ENCODE data around the gene ZNF771.
"Not testable (repeated sequence)": the region's sequence is repeated elsewhere in the genome, so short reads cannot be mapped to it uniquely, and the experiment has no call there.

Gene ZNF771

DNA sequence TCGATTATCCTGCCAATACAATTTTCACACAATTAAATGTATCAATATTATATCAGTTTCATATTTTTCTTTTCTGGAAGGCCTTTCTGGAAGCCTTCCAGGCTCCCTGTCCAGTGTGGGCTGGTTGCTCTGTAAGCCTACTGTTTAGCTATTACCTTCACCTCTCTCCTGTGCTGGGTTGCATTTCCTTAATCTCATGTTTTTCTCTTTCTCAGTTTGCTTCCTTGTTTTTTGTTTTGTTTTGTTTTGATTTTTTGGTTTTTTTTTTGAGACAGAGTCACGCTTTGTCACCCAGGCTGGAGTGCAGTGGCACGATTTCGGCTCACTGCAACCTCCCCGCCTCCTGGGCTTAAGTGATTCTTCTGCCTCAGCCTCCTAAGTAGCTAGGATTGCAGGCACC, 31.4 kb downstream of the ZNF771 start:
- no peak for DNase-seq

DNA sequence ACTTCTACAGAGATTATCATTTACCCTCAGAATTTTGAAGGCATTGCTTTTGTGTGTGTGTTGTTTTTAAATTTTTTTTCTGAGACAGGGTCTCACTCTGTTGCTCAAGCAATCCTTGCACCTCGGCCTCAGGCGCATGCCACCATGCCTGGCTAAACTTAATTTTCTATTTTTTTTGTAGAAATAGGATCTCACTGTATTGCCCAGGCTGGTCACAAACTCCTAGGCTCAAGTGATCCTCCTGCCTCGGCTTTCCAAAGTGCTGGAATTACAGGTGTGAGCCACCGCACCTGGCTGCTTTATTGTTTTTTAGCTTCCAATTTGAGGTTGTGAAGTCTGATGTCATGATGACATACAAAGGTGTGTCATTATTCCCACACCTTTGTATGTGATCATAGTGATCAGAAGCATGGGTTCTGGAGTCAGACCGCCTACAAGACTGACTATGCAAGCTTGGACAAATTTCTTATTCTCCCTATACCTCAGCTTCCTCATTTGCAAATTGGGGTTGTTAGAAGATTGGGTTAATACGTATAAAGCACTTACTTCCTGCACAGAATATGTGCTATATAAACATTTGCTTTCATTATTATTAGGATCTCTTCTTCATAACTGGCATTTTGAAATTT, 32.4 kb downstream of the ZNF771 start:
- DNase-seq, result no peak

DNA sequence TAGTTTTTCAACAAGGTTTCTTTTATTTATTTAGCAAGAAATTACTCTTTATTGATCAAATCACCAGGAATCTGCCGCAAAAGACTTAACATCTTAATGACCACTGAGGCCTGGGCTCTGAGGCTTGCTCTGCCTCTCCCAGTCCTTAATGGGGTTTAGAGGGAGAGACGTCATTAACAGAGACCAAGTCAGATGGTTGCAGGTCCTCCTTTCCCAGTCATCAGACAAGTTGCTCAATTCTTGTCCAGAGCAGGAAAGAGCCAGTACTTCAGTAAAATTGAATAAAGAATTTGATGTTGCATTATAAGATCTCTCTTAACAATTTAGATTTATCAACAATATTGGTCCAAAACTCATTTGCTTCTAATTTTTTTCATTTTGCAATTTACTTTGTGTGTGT, 36.2 kb downstream of the ZNF771 start:
- DNase-seq, result no peak

DNA sequence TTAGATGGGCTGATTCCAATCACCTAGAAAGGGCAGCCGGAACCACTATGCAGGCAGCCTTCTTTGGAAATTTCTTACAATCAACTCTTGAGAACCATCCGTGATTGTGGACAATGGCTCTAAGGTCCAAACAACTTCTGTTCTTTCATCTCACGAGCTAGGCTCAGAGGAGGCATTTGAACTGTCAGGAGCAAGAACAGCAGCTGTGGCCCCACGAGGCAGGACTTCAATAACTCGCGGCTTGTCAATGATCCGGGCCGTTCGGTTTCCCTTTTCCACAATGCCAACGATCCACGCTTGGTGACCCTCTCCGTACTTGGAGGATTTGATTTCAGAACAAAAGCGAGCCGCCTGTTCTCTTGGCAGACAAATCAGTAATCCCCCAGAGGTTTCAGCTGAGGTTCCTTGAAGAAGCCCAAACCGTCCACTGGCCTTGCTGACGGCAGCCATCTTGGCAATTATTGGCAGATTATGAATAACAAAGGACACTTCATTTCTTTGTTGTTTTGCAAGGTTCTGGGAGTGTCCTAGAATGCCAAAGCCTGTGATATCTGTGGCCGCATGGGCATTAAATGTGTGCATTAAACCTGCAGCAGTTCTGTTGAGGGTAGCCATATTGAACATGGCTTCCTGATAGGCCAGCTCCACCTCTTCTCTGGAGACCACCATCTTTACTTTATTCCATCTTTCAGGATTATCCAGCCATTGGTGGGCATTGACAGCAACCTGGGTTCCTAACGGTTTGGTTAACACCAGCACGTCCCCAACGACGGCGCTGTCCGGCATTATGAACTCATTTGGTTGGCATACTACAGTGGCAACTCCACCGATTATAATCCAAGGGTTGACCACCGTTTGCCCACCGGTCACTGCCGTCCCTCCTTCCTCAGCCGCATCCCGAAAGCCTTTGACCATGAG, 37.1 kb downstream of the ZNF771 start:
- DNase-seq, result no peak

DNA sequence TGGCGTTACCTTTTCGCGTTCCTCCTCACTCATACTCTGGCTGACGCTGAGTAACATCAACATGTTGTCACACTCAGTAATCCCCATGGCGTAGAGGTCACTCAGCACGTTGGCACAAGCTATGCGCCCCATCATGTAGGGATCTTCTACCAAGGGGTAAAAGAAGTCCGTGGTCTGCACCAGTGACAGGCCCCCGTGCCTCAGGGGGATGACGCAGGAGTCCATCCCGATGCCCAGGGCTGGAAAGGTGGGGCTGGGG, 37.7 kb downstream of the ZNF771 start:
- no peak for DNase-seq

DNA sequence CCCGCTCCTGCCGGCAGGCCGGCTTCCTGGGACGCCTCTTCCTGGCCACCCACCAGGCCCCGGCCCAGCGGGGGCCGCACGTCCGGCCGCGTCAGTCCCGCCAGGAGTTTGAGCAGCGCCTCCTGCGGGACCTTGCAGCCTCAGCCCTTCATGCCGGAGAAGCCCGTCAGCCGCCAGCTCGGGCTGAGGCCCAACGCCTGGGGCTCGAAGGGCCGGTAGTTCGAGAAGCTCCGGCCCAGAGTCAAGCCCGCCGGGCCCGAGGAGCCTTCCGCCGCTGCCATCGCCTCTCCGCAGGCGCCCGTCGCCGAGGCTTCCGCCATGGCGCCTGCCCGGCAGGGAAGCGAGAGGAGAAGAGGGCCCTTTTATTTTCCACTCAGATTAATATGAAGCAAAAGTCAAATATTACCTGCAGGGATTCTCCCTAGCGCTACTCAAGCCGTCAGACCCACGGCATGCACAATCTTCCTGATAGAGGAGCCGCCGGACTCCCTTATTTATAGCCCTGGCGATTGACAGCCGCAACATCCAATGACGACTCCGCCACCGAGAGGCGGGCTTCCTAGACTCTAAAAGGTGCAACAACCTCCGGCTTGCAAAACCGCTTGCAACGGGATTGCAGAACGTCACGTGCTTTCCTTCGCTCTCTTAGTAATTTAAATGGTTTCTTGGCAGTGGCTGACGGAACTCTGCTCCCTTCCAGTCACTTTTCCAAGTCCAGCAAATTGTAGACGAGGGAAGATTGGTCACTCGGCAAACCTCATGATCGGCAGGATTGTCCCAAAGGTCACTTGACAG, 38.2 kb downstream of the ZNF771 start, which contains the start of gene SEPHS2:
Gene SEPHS2, minus strand, starts transcription at position 467 of the 795 bp plus-strand sequence. Its CDS starts 147 bp downstream, at position 320.
- DNase-seq, result peak; percentile 98

DNA sequence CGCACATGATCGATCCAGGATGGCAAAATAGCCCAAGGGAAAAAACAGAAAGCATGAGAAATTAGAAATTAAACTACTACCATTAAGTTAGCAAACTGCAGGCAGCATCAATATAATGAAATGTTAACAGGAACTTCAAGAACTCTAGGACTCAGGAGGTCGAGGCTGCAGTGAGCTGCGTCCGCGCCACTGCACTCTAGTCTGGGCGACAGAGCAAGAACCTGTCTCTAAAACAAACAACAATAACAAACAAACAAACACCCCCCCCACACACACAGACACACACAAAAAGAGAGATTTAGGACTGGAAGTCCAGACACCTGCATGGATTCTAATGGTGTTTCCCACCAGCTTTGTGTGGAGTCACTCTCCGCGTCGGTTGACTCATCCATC, 38.8 kb downstream of the ZNF771 start:
- no peak for DNase-seq

DNA sequence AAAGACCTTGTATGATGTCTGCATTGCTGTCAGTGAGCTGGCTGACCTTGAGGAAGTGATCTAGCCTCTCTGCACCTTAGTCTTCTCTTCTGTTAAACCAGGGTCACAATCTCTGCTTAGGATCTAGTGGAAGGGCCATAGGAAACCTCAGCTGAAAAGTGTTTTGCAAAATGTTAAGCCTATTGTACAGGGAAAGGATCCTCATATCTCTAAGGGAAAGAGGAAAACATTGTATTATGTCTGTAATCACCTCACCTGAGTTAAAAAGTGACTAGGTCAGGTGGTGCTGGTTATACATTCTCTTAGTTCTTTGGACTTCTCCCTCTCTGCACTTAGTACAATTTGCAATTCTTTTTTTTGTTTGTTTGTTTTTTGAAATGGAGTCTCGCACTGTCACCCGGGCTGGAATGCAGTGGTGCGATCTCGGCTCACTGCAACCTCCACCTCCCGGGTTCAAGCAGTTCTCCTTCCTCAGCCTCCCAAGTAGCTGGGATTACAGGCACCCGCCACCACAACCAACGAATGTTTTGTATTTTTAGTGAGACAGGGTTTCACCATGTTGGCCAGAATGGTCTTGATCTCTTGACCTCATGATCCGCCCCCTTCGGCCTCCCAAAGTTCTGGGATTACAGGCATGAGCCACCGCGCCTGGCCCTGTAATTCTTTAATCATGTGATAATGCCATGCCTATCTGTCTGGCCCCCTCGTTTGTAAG, 40.3 kb downstream of the ZNF771 start:
- no peak for DNase-seq

DNA sequence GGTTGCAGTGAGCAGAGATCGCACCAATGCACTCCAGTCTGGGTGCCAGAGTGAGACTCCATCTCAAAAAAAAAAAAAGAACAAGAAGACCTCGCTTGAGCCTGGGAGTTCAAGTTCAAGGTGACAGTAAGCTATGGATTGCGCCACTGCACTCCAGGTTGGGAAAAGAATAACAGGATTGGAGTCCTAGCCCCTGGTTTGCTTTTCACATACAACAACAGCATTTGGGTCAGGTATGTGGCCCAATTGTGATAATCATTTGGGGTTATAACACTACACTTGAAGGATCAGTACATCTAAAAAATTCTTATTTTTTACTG, 41.7 kb downstream of the ZNF771 start:
- DNase-seq, result no peak

DNA sequence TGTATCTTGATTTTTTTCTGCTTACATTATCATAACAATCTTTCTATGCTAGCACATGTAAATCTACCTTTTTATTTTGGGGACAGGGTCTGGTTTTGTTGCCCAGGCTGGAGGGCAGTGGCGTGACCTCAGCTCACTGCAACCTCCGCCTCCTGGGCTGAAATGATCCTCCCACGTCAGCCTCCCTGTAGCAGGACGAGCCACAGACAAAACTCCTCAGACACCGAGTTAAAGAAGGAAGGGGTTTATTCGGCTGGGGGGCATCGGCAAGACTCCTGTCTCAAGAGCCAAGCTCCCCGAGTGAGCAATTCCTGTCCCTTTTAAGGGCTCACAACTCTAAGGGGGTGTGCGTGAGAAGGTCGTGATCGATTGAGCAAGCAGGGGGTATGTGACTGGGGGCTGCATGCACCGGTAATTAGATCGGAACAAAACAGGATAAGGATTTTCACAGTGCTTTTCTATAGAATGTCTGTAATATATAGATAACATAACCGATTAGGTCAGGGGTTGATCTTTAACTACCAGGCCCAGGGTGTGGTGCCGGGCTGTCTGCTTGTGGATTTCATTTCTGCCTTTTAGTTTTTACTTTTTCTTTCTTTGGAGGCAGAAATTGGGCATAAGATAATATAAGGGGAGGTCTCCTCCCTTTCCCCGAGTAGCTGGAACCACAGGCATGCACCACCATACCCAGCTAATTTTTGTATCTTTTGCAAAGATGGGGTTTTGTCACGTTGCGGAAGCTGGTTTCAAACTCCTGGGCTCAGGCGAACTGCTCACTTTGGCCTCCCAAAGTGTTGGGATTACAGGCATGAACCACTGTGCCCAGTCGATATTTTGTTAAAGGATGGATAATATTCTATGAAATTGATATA, 45.5 kb downstream of the ZNF771 start:
- DNase-seq, result not testable (repeated sequence)

DNA sequence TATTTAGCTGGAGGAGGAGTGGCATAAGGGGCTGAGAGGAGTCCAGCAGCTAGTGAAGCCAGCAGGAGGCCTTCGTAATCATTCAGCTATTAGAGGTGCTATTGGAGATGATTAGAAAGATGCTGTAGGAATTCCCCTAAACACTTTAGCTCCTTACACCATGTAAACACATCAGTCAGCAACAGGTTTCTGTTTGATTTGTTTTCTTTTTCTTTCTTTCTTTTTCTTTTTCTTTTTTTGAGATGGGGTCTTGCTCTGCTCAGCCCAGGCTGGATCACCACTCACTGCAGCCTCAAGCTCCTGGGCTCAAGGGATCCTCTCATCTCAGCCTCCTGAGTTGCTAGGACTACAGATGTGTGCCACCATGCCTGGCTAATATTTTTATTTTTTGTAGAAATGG, 48.9 kb downstream of the ZNF771 start:
- DNase-seq, result no peak

DNA sequence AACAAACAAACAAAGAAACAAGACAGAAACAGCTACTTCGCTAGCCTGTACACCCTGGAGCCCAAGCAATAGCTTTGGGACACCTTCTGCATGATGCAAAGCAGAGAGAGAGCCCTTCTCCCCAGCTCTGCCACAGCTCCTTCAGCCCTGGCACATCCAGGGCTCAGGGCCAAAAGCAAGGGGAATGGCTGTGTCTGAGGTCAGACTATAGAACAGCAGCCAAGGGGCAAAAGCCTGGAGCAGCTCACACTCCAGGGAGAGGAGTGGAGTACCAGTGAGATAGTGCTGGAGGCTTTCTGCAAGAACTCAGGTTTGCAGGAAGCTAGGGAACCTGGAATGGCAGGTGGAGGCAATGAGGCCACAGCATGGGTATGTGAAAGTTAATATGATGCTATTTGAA, 49.9 kb downstream of the ZNF771 start:
- no peak for DNase-seq

DNA sequence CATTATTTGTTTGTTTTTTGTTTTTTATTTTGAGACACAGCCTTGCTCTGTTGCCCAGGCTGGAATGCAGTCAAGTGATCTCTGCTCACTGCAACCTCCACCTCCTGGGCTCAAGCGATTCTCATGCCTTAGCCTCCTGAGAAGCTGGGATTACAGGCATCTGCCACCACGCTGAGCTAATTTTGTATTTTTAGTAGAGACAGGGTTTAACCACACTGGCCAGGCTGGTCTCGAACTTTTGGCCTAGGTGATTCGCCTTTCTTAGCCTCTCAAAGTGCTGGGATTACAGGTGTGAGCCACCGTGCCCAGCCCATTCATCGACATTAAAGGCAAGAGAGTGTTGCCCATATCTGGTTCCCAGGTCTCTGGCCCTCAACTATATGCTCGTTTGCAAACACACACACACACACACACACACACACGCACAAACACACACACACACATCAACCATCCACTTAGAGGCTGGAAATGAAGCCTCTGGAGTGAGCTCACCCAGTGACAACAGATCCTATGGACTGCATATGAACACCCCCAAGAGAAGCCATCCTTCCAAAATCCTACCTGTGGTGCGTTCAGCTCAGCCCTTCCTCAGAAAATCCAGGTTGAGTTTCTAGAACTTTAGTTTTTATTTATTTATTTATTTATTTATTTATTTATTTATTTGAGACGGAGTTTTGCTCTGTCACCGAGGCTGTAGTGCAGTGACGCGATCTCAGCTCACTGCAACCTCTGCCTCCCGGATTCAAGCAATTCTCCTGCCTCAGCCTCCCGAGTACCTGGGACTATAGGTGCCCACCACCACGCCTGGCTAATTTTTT, 50.5 kb downstream of the ZNF771 start:
- no peak for DNase-seq

DNA sequence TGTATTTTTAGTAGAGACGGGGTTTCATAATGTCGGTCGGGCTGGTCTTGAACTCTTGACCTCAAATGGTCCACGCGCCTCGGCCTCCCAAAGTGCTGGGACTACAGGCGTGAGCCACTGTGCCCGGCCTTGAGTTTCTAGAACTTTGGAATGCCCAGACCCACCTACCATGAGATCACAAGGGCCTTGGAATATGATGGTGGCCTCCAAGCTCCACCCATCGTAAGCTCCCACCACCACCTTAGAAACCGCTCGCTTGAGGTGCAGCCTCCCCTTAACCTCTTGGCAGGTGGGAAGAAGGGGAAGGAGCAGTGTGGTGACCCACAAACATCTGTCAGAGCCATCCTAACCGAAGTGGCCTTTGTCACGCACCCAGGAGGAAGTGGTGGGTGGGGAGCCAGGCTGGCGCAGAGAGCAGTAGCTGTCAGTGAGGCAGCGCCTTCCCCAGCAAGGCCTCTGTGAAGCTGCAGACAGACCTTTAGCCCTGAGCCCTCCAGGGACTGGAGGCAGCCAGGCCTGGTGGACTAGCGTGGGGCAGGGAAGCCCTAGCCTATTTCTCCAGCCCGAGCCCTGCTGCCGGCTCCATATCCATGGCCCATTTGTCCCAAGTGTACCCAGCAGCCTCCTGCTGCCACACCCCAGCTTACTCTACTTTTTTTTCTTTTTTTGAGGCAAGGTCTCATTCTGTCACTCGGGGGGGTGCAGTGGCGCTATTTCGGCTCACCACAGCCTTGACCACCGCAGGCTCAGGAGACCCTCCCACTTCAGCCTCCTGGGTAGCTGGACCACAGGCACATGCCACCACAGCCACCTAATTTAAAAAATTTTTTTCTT, 51.4 kb downstream of the ZNF771 start:
- DNase-seq, result no peak

DNA sequence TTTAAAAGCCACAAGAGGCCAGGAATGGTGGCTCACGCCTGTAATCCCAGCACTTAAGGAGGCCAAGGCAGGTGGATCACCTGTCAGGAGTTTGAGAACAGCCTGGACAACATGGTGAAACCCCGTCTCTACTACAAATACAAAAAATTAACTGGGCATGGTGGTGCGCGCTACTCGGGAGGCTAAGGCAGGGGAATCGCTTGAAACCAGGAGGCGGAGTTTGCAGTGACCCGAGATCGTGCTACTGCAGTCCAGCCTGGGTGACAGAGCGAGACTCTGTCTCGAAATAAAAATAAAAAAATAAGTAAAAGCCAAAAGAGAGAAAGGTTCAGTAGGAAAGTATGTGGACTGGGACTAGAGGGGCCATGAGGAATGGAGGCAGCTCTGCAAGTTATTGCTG, 52.0 kb downstream of the ZNF771 start:
- DNase-seq, result no peak

DNA sequence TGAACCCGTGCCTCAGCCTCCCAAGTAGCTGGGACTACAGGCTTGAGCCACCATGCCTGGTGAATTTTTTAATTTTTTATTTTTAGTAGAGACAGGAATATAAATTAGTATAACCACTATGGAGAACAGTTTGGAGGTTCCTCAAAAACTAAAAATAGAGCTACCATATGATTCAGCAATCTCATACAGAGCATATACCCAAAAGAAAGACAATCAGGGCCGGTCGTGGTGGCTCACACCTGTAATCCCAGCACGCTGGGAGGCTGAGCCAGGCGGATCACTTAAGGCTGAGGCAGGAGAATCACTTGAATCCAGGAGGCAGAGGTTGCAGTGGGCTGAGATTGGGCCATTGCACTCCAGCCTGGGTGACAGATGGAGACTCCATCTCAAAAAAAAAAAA, 54.0 kb downstream of the ZNF771 start:
- not testable (repeated sequence) for DNase-seq

DNA sequence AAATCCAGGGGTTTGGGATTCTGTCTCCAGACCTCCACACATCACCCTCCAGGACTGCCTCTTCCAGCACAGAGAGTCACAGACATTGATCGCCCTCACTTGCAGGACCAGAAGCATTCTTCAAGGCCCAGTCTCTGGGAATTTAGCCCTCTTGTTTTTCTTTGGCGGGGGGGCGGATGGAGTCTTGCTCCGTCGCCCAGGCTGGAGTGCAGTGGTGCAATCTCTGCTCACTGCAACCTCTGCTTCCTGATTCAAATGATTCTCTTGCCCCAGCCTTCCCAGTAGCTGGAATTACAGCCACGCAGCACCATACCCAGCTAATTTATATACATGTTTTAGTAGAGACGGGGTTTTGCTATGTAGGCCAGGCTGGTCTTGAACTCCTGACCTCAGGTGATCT, 56.7 kb downstream of the ZNF771 start:
- no peak for DNase-seq

Measured in NCI-H146 (cell line).